ENCODE results near the gene MAP1S.

GRCh38 chr19:17725422-17726078 is 6.3 kb downstream of the MAP1S start:
- TF ChIP-seq CTCF (conservative IDR thresholded peaks at IDR 0.05 in 1 of 2, IDR thresholded peaks at IDR 0.05 in 1 of 2; ENCODE audit: extremely low read depth in 1 of 2, insufficient read depth in 1 of 2, low read depth in 1 of 2, low read length in 2 of 2) = peak; percentile 19 to 47
- no peak for TF ChIP-seq EZH2 (IDR thresholded peaks at IDR 0.05; ENCODE audit: borderline replicate concordance, low read length)
